Measurements from ENCODE around the gene GTPBP2.
"Not testable (repeated sequence)": the region's sequence is repeated elsewhere in the genome, so short reads cannot be mapped to it uniquely, and the experiment has no call there.

Gene GTPBP2

GRCh38 chr6:43608807-43609206 lies 20.3 kb downstream of the GTPBP2 start:
- TF ChIP-seq CTCF (conservative IDR thresholded peaks at IDR 0.05; ENCODE audit: low read length) = no peak

GRCh38 chr6:43608310-43608763 lies 20.7 kb downstream of the GTPBP2 start:
- no peak overlapping the region for H3K4me3 ChIP-seq (ENCODE audit: low read length)
- DNase-seq (ENCODE audit: low read depth) = peak; percentile 83

More at GRCh38 chr6:43608807-43609206, 20.3 kb downstream of the GTPBP2 start:
- no peak overlapping the region for H3K4me3 ChIP-seq (ENCODE audit: low read length)
- DNase-seq (ENCODE audit: low read depth) = no peak

GRCh38 chr6:43606019-43606418 lies 23.0 kb downstream of the GTPBP2 start:
- no peak for DNase-seq (ENCODE audit: low read depth)
- TF ChIP-seq CTCF (conservative IDR thresholded peaks at IDR 0.05; ENCODE audit: low read length) = no peak
- no peak overlapping the region for H3K4me3 ChIP-seq (ENCODE audit: low read length)

More at GRCh38 chr6:43608310-43608763, 20.7 kb downstream of the GTPBP2 start:
- TF ChIP-seq CTCF (conservative IDR thresholded peaks at IDR 0.05; ENCODE audit: low read length) = peak; percentile 94

- TF ChIP-seq CTCF (conservative IDR thresholded peaks at IDR 0.05; ENCODE audit: low read length) = no peak
- DNase-seq (ENCODE audit: low read depth) = peak; percentile 65
- H3K4me3 ChIP-seq (ENCODE audit: low read length) = no peak overlapping the region
These were observed 24.9 kb downstream of the GTPBP2 start for GRCh38 chr6:43604174-43604573.

- TF ChIP-seq CTCF (conservative IDR thresholded peaks at IDR 0.05; ENCODE audit: low read length) = no peak
- DNase-seq (ENCODE audit: low read depth) = no peak
- H3K4me3 ChIP-seq (ENCODE audit: low read length) = no peak overlapping the region
These were observed 28.5 kb downstream of the GTPBP2 start for GRCh38 chr6:43600595-43600994.

- no peak for DNase-seq (ENCODE audit: low read depth)
- TF ChIP-seq CTCF (conservative IDR thresholded peaks at IDR 0.05; ENCODE audit: low read length) = no peak
- H3K4me3 ChIP-seq (ENCODE audit: low read length) = no peak overlapping the region
These were observed 35.1 kb downstream of the GTPBP2 start for GRCh38 chr6:43593938-43594337.

- H3K4me3 ChIP-seq (ENCODE audit: low read length); DNase-seq (ENCODE audit: low read depth): not testable (repeated sequence)
These were observed 39.5 kb downstream of the GTPBP2 start for GRCh38 chr6:43589564-43589963.

GRCh38 chr6:43588194-43588593 lies 40.9 kb downstream of the GTPBP2 start:
- no peak for TF ChIP-seq CTCF (conservative IDR thresholded peaks at IDR 0.05; ENCODE audit: low read length)

More at GRCh38 chr6:43588194-43588593, 40.9 kb downstream of the GTPBP2 start:
- no peak overlapping the region for H3K4me3 ChIP-seq (ENCODE audit: low read length)
- DNase-seq (ENCODE audit: low read depth) = no peak

Measured in AG10803 (cell line).